ENCODE measurements around the gene CD151.

Gene CD151

DNA sequence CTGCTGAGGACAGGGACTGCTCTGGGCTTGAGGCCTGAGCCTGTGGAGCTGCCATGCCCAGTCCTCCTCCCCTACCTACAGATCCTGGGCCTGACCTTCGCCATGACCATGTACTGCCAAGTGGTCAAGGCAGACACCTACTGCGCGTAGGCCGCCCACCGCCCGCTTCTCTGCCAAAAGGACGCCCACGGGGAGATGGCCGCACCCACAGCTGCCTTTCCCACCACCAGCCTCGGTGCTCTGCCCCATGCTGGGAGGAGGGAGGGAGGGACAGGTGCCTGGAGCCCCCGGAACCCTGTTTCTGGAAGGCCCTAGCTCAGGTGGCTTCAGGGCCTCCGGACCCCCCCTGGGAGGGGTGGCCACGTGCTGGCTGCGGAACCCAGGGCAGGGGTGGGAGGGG, 33.7 kb downstream of the CD151 start:
- Histone ChIP-seq H3K36me3 (ENCODE audit: insufficient read depth, low read length) (no peaks in the 10 kb centered on the region), H3K9me3 (ENCODE audit: control insufficient read depth, insufficient read depth, low read length) (no peaks in the 10 kb centered on the region), H3K4me1 (ENCODE audit: insufficient read depth, low read length) (peaks cover 21% of the 10 kb centered on the region), H3K9ac (ENCODE audit: low read depth, low read length) (no peak overlapping the region)

DNA sequence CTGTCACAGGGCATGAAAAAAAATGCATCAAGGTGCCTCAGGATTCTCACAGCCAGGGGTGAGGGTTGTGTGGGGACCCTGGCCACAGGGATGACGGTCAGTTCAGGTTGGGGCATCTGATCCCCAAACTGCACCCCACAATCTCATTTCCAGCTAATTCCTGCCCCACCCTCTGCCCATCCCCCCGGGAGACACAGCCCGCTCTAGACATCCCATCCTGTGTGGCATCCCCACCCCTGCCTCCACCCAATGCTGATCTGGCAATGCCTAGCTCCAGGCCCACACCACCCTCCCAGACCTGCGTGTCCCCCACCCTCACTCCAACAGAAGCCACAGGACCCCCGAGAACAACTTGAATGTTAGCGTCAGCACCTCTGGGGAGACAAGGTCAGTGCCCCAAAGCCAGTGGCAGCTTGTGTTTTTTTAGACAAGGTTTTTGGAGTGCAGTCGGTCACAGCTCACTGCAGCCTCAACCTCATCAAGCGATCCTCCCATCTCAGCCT, 35.2 kb downstream of the CD151 start:
- Histone ChIP-seq H3K9me3 (ENCODE audit: control insufficient read depth, insufficient read depth, low read length) (no peaks in the 10 kb centered on the region), H3K4me1 (ENCODE audit: insufficient read depth, low read length) (peaks cover 11% of the 10 kb centered on the region), H3K9ac (ENCODE audit: low read depth, low read length) (no peak overlapping the region), H3K36me3 (ENCODE audit: insufficient read depth, low read length) (no peaks in the 10 kb centered on the region)

DNA sequence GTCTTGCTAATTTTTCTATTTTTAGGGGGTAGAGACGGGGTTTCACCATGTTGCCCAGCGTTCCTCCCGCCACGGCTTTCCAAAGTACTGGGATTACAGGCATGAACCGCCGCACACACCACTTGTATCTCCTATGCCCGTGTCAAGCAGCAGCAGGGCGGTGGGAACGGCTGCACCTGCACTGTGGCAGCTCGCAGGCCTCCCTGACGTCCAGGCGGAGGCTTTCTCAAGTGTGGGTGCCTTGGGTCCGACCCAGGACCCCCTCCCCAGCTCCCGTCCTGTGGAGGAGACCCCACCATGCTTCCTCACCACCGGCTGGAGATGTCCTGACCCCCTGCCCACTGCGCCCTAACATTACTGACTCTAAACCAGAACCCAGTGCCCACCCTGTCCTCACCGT, 35.6 kb downstream of the CD151 start:
- no peak overlapping the region for H3K9ac ChIP-seq (ENCODE audit: low read depth, low read length)
- H3K36me3 ChIP-seq (ENCODE audit: insufficient read depth, low read length) = no peaks in the 10 kb centered on the region
- H3K4me1 ChIP-seq (ENCODE audit: insufficient read depth, low read length) = peaks cover 6% of the 10 kb centered on the region; the same call in 1 of the 2 replicates
- no peaks in the 10 kb centered on the region for H3K9me3 ChIP-seq (ENCODE audit: control insufficient read depth, insufficient read depth, low read length)

DNA sequence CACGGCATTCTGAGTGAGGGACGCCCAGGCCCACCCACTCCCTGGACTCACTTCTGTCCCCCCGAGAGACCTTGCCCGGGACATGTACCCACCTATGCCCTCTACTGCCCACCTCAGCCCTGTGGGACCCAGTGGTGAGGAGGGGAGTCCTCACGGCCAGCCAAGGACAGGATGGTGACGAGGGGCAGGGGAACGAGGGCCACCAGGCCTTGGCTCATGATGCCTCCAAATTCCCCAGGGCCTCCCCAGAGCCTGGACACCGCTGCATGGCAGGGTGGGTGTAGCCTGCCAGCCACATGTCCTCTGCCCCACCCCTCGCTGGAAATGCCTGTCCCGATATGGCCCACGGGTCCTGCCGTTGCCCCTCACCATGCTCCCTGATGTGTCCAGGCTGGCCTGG, 36.0 kb downstream of the CD151 start:
- Histone ChIP-seq H3K9me3 (ENCODE audit: control insufficient read depth, insufficient read depth, low read length) (no peaks in the 10 kb centered on the region), H3K4me1 (ENCODE audit: insufficient read depth, low read length) (peaks cover 2% of the 10 kb centered on the region; the same call in 1 of the 2 replicates), H3K36me3 (ENCODE audit: insufficient read depth, low read length) (no peaks in the 10 kb centered on the region), H3K9ac (ENCODE audit: low read depth, low read length) (no peak overlapping the region)

DNA sequence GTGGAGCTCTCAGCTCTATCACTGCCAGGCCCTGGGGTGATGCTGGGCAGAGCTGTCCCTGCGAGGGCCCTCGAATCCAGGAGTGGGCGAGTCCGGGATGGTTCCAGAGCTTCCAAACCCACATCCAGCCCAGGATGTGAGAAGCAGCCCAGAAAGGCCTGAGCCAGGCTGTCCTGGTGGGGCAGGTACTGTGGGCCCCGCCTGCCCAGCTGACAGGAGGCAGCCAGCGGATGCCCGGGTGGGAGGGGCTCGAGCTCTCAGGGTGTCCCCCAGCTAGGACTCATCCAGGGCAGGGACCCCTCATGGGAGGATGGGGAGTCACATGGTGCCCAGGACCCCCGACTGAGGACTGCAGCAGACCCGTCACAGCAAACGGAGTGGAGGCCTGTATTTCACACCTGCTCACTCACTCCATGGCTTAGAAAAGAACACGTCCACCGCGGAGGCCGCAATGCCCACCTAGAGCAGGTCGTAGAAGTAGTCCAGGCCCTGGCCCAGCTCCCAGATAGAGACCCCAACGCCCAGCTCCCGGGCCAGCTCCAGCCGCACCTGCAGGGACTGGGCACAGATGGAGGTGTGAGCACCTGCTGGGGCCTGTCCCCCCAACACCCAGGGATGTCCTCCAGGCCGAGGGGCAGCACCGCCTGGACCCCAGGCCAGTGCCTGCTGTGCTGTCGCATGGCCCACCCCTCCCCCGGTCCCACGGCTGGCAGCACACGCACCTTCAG, 36.8 kb downstream of the CD151 start:
- no peaks in the 10 kb centered on the region; the same call in 1 of the 2 replicates for H3K4me1 ChIP-seq (ENCODE audit: insufficient read depth, low read length)
- H3K9ac ChIP-seq (ENCODE audit: low read depth, low read length) = no peak overlapping the region
- H3K9me3 ChIP-seq (ENCODE audit: control insufficient read depth, insufficient read depth, low read length) = no peaks in the 10 kb centered on the region
- H3K36me3 ChIP-seq (ENCODE audit: insufficient read depth, low read length) = no peaks in the 10 kb centered on the region

DNA sequence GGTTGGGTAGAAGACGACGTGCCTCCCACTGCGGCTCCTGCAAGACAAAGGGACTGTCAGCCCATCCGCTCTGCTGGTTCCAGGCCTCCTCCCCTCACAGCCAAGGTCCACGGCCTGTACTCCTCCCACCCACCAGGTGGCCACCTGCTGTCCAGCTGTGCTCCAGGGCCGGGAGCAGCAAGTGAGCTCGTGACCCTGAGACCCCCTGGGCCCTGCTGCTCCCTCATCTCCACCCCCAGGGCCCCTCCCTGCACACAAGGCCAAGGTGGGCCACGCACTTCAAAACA, 37.3 kb downstream of the CD151 start:
- H3K9ac ChIP-seq (ENCODE audit: low read depth, low read length) = no peak overlapping the region
- H3K9me3 ChIP-seq (ENCODE audit: control insufficient read depth, insufficient read depth, low read length) = no peaks in the 10 kb centered on the region
- H3K36me3 ChIP-seq (ENCODE audit: insufficient read depth, low read length) = no peaks in the 10 kb centered on the region
- H3K4me1 ChIP-seq (ENCODE audit: insufficient read depth, low read length) = no peaks in the 10 kb centered on the region; the same call in 1 of the 2 replicates

DNA sequence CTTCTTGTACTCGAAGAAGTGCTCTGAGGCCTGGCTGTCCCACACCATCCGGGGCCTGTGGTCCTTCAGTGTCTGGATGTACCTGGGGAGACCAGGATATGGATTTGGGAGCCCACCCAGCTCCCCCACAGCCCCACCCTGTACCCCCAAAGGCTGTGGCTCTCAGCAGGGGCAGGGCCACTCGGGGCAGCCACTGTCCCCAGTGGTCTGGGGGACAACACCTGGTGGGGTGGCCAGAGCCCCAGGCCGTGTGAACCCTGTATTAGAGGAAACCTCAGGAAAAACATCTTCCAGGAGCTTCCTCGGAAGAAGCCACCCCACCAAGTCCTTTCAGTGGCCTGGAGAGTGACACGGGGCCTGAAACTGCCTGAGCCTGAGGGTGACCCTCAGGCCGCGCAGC, 37.7 kb downstream of the CD151 start:
- H3K36me3 ChIP-seq (ENCODE audit: insufficient read depth, low read length) = no peaks in the 10 kb centered on the region
- no peaks in the 10 kb centered on the region for H3K9me3 ChIP-seq (ENCODE audit: control insufficient read depth, insufficient read depth, low read length)
- no peak overlapping the region for H3K9ac ChIP-seq (ENCODE audit: low read depth, low read length)
- H3K4me1 ChIP-seq (ENCODE audit: insufficient read depth, low read length) = no peaks in the 10 kb centered on the region; the same call in 1 of the 2 replicates

DNA sequence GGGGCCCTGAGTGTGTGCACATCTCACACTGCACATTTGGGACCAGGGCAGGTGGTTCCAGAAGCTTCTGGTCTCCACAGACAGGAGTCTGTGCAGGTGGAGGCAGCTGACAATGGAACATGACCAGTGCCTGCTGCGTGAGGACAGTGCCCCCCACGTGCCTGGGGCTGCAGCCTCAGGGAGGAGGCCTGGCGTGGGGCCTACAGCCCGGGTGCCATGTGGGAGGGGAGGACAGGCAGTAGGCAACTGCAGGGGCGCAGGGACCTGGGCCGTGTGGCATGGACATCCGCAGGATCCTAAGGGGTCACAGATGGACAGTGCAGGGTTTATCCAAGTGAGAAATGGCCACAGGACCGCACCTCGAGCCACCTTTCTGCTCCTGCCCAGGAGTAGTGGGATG, 38.7 kb downstream of the CD151 start:
- no peaks in the 10 kb centered on the region for H3K9me3 ChIP-seq (ENCODE audit: control insufficient read depth, insufficient read depth, low read length)
- H3K36me3 ChIP-seq (ENCODE audit: insufficient read depth, low read length) = peaks cover 6% of the 10 kb centered on the region
- H3K9ac ChIP-seq (ENCODE audit: low read depth, low read length) = no peak overlapping the region
- H3K4me1 ChIP-seq (ENCODE audit: insufficient read depth, low read length) = no peaks in the 10 kb centered on the region; the same call in 1 of the 2 replicates

DNA sequence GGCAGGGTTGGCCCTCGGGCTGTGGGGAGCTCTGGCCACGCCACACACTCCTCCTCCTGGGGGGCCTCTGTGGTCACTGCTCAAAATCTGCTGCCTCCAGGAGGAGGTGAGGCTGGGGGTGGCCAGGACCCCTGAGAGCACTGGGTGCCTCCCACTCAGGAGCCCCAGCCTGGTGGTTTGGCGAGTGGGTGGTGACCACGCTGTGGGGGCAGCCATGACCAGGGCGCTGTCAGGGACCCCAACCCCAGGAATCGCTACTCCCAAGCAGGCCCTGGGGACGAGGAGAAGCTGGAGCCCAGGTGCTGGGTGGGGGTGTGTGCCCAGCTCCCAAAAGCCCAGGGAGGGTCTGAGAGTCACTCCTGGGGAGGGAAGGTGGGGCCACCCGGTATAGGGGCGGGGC, 40.0 kb downstream of the CD151 start:
- Histone ChIP-seq H3K9ac (ENCODE audit: low read depth, low read length) (no peak overlapping the region), H3K9me3 (ENCODE audit: control insufficient read depth, insufficient read depth, low read length) (no peaks in the 10 kb centered on the region), H3K36me3 (ENCODE audit: insufficient read depth, low read length) (peaks cover 6% of the 10 kb centered on the region)

DNA sequence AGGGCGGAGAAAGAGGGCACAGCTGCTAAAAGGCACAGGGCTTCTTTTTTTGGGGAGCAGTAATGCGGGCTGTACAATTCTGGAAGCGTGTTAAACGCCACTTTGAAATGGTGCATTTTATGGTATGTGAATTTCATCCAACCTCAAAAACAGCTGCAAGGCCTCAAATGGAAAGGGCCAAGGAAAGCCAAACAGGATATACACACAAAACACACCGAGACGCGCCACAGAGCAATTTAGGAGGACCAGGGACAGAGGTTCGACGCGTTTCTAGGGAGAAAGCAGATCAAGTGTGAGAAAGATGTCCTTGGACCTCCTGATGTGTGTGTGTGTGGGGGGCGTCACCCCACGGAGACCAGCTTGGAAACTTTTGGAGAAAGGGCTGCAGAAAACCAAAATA, 41.0 kb downstream of the CD151 start:
- peaks cover 6% of the 10 kb centered on the region for H3K36me3 ChIP-seq (ENCODE audit: insufficient read depth, low read length)
- H3K9me3 ChIP-seq (ENCODE audit: control insufficient read depth, insufficient read depth, low read length) = no peaks in the 10 kb centered on the region
- no peaks in the 10 kb centered on the region; the same call in 1 of the 2 replicates for H3K4me1 ChIP-seq (ENCODE audit: insufficient read depth, low read length)
- H3K9ac ChIP-seq (ENCODE audit: low read depth, low read length) = no peak overlapping the region

More for the DNA sequence above, 40.0 kb downstream of the CD151 start:
- no peaks in the 10 kb centered on the region; the same call in 1 of the 2 replicates for H3K4me1 ChIP-seq (ENCODE audit: insufficient read depth, low read length)

DNA sequence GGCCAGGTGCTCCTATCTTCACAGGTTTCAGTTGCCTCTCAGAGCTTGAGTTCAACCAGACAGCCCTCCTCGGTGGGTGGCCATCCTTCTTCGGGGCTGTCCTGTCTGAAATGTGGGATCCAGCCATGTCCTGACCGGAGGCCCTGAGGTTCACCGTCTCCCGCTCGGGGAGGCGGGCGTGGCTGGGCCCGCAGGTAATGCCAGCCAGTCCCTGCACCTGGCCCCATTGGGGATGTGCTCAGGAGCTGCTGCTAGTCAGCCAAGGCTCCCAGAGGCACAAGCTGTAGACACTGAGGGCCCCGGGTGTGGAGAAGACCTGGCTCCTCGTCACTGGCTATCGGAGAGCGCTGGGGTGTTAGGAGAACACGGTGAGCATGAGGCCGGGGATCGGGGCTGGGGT, 42.5 kb downstream of the CD151 start:
- Histone ChIP-seq H3K9ac (ENCODE audit: low read depth, low read length) (no peak overlapping the region), H3K9me3 (ENCODE audit: control insufficient read depth, insufficient read depth, low read length) (no peaks in the 10 kb centered on the region), H3K36me3 (ENCODE audit: insufficient read depth, low read length) (peaks cover 8% of the 10 kb centered on the region), H3K4me1 (ENCODE audit: insufficient read depth, low read length) (no peaks in the 10 kb centered on the region; the same call in 1 of the 2 replicates)

DNA sequence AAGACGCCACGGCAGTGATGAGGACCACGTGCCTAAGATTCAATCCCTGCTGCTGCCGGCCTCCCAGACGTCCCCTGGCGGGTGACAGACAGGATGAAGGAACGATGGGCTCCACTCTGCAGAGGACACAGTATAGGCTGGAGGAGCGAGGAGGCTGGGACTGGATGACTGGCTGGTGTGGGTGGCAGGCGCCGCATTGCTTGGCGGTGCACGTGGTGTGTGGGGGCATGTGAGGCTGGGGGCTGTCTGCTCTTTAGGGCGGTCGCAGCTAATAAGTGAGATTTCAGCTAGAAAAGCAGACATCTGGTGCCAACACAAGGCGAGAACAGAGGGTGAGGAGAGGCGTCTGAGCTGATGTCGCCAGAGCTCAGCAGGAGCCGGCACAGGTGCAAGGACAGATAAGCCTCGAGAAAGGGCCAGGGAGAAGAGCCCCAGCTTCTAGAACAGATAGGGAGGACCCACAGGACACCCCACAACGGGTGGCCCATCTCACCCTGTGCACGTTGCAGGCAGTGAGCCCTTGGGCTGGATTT, 43.1 kb downstream of the CD151 start:
- Histone ChIP-seq H3K4me1 (ENCODE audit: insufficient read depth, low read length) (no peaks in the 10 kb centered on the region), H3K36me3 (ENCODE audit: insufficient read depth, low read length) (peaks cover 8% of the 10 kb centered on the region), H3K9ac (ENCODE audit: low read depth, low read length) (no peak overlapping the region), H3K9me3 (ENCODE audit: control insufficient read depth, insufficient read depth, low read length) (no peaks in the 10 kb centered on the region)

DNA sequence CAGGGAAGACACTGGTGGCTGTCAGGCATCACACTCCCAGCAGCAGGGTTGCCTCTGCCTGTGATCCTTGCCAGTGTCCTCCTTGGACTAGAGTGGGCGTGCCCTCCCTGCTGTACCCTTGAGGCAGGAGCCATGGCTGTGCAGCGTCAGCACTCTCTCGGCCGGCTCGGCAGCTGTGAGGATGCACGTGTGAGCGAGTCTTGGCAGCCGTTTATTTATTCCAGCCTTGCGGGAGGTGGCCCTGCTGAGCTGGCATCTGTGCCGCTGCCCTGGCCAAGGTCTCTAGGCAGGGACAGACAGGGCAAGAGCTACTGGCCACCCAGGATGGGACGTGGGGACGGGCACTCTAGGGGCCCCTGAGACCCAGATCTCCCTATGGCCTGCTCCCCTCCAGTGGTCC, 43.8 kb downstream of the CD151 start:
- Histone ChIP-seq H3K9ac (ENCODE audit: low read depth, low read length) (no peak overlapping the region), H3K9me3 (ENCODE audit: control insufficient read depth, insufficient read depth, low read length) (no peaks in the 10 kb centered on the region), H3K36me3 (ENCODE audit: insufficient read depth, low read length) (peaks cover 8% of the 10 kb centered on the region), H3K4me1 (ENCODE audit: insufficient read depth, low read length) (no peaks in the 10 kb centered on the region)

DNA sequence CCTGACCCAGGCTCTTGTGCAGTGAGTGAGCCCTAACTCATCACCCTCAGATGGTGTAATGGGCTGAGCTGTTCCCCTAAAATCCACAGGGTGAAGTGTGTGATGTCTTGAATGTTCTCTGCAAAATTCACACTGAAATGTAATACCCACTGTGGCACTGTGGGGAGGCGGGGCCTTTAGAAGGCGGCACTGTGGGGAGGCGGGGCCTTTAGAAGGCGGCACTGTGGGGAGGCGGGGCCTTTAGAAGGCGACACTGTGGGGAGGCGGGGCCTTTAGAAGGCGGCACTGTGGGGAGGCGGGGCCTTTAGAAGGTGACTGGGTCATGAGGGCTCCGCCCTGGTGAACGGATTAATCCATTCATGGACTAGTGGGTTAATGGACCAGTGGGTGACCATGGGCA, 44.8 kb downstream of the CD151 start:
- Histone ChIP-seq H3K4me1 (ENCODE audit: insufficient read depth, low read length) (no peaks in the 10 kb centered on the region), H3K36me3 (ENCODE audit: insufficient read depth, low read length) (peaks cover 12% of the 10 kb centered on the region), H3K9me3 (ENCODE audit: control insufficient read depth, insufficient read depth, low read length) (no peaks in the 10 kb centered on the region), H3K9ac (ENCODE audit: low read depth, low read length) (no peak overlapping the region)

DNA sequence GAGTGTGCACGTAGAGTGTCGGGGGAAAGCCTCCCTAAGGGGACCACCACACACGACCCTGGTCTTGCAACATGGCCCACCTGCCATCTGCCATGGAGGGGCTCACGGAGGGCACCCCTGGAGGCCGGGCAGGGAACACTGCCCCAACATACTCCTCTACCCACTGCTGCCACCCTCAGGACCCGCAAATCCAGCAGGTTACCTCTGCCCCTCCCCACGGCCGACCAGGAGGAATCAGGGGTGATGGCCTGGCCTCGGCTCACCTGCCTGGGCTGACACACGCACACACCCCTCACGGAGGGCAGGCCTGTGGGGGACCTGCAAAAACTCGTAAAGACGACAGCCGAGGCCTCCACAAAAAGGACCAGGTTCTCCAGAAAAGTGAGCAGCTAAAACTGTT, 47.7 kb downstream of the CD151 start:
- Histone ChIP-seq H3K9ac (ENCODE audit: low read depth, low read length) (no peak overlapping the region), H3K9me3 (ENCODE audit: control insufficient read depth, insufficient read depth, low read length) (no peaks in the 10 kb centered on the region), H3K36me3 (ENCODE audit: insufficient read depth, low read length) (peaks cover 15% of the 10 kb centered on the region), H3K4me1 (ENCODE audit: insufficient read depth, low read length) (no peaks in the 10 kb centered on the region)

All from ES-I3 (cell line).